ENCODE results near the gene MOB3C. TPM values are rescaled to one million over a fixed set of nuclear protein-coding genes. Genes with fewer than 3 reads are reported as not detected.

Gene MOB3C
- 3.4 to 4.8 TPM (median 4.2 TPM) in 5 replicates for total RNA-seq (2022; extraction: Qiagen RNA extraction; ENCODE audit: low read depth)

GRCh38 chr1:46616277-46617107 lies at the start of gene MOB3C:
TSS of gene MOB3C (minus strand) at chr1:46616811. CDS start at chr1:46613321, 3,490 bp downstream.

GRCh38 chr1:46603858-46604549 lies 12.6 kb downstream of the MOB3C start, which contains the start of gene MKNK1:
TSS of gene MKNK1 (minus strand) at chr1:46604268. CDS start at chr1:46583327, 20,941 bp downstream.

Other genes with a start within 250 kb of the MOB3C start
- gene FAAH, start 222.5 kb downstream of the MOB3C start, total RNA-seq (2022; extraction: Qiagen RNA extraction; ENCODE audit: low read depth) = 0.69 to 1.0 TPM (median 0.77 TPM) in 5 replicates
- gene DMBX1, start 127.0 kb downstream of the MOB3C start, total RNA-seq (2022; extraction: Qiagen RNA extraction; ENCODE audit: low read depth) = 0.71 to 1.2 TPM (median 1.0 TPM) in 5 replicates
- not detected in 5 replicates for gene KNCN, start 65.2 kb downstream of the MOB3C start, total RNA-seq (2022; extraction: Qiagen RNA extraction; ENCODE audit: low read depth)
- 16.1 to 20.4 TPM (median 17.6 TPM) in 5 replicates for gene MKNK1, start 12.5 kb downstream of the MOB3C start, total RNA-seq (2022; extraction: Qiagen RNA extraction; ENCODE audit: low read depth)
- 31.9 to 34.0 TPM (median 33.4 TPM) in 5 replicates for gene ATPAF1, start 51.6 kb upstream of the MOB3C start, total RNA-seq (2022; extraction: Qiagen RNA extraction; ENCODE audit: low read depth)
- gene TEX38, start 55.0 kb upstream of the MOB3C start, total RNA-seq (2022; extraction: Qiagen RNA extraction; ENCODE audit: low read depth) = 0.13 TPM in 1 of 5 replicates, not detected in the others
- gene EFCAB14, start 102.3 kb upstream of the MOB3C start, total RNA-seq (2022; extraction: Qiagen RNA extraction; ENCODE audit: low read depth) = 20.4 to 30.0 TPM (median 27.4 TPM) in 5 replicates
- gene CYP4B1, start 182.2 kb upstream of the MOB3C start, total RNA-seq (2022; extraction: Qiagen RNA extraction; ENCODE audit: low read depth) = not detected in 5 replicates